ENCODE results near the gene CCDC121.

DNA sequence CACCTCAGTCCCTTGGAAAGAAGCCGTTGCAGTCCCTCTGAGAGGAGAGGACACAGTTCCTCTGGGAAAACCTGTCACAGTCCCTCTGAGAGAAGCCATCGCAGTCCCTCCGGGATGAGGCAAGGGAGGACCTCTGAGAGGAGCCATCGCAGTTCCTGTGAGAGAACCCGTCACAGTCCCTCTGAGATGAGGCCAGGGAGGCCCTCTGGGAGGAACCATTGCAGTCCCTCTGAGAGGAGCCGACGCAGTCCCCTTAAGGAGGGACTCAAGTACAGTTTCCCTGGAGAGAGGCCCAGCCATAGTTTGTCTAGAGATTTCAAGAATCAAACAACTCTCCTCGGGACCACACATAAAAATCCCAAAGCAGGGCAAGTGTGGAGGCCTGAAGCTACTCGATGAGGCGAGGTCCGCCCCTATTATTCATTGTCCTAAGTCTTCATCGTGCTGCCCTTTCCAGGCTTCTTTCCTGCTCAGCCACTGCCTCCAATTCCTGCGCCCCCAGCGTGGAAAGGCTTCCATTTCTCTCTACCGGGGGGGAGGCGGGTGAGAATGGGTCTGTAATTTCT is 46.6 kb downstream of the CCDC121 start:
- TF ChIP-seq CTCF (conservative IDR thresholded peaks at IDR 0.05; ENCODE audit: low read depth, low read length) (no peak), EZH2 (IDR thresholded peaks at IDR 0.05; ENCODE audit: low read length, unreplicated experiment) (no peak)
